Ishikawa (cell line): ENCODE data around the gene SLCO3A1.

Experiments
- CEBPB ChIP-seq: IDR thresholded peaks from 2 replicates; pipeline ENCODE4 v1.6.1; 2012
- CREB1 ChIP-seq: IDR thresholded peaks from 2 replicates; pipeline ENCODE4 v1.6.1; 2012; ENCODE audit warnings: low read depth
- EGR1 ChIP-seq: IDR thresholded peaks from 2 replicates; pipeline ENCODE4 v1.6.1; 2012
- EP300 ChIP-seq: IDR thresholded peaks from 2 replicates; pipeline ENCODE4 v1.6.1; 2012; ENCODE audit warnings: borderline replicate concordance
- FOXM1 ChIP-seq: IDR thresholded peaks from 2 replicates; pipeline ENCODE4 v1.6.1; 2012; ENCODE audit warnings: low read depth, borderline replicate concordance
- NFIC ChIP-seq: IDR thresholded peaks from 2 replicates; pipeline ENCODE4 v1.6.1; 2012
- RAD21 ChIP-seq: IDR thresholded peaks from 2 replicates; pipeline ENCODE4 v1.6.1; 2012; ENCODE audit warnings: low read depth
- REST ChIP-seq: IDR thresholded peaks from 2 replicates; pipeline ENCODE4 v1.6.1; 2012; ENCODE audit warnings: low read depth, mild to moderate bottlenecking
- TAF1 ChIP-seq: IDR thresholded peaks from 2 replicates; pipeline ENCODE4 v1.6.1; 2012; ENCODE audit warnings: low read depth, mild to moderate bottlenecking
- TCF12 ChIP-seq: IDR thresholded peaks from 2 replicates; pipeline ENCODE4 v1.6.1; 2012; ENCODE audit warnings: low read depth
- TEAD4 ChIP-seq: IDR thresholded peaks from 2 replicates; pipeline ENCODE4 v1.6.1; 2012
- USF1 ChIP-seq: IDR thresholded peaks from 2 replicates; pipeline ENCODE4 v1.6.1; 2012
- YY1 ChIP-seq: IDR thresholded peaks from 2 replicates; pipeline ENCODE4 v1.6.1; 2012; ENCODE audit warnings: low read depth
- ZBTB7A ChIP-seq: IDR thresholded peaks from 2 replicates; pipeline ENCODE4 v1.6.1; 2012; ENCODE audit warnings: low read depth
- TF ChIP-seq, protein P1 (sequence below): IDR thresholded peaks from 2 replicates; pipeline ENCODE4 v1.6.1; 2012

SLCO3A1 gene

DNA sequence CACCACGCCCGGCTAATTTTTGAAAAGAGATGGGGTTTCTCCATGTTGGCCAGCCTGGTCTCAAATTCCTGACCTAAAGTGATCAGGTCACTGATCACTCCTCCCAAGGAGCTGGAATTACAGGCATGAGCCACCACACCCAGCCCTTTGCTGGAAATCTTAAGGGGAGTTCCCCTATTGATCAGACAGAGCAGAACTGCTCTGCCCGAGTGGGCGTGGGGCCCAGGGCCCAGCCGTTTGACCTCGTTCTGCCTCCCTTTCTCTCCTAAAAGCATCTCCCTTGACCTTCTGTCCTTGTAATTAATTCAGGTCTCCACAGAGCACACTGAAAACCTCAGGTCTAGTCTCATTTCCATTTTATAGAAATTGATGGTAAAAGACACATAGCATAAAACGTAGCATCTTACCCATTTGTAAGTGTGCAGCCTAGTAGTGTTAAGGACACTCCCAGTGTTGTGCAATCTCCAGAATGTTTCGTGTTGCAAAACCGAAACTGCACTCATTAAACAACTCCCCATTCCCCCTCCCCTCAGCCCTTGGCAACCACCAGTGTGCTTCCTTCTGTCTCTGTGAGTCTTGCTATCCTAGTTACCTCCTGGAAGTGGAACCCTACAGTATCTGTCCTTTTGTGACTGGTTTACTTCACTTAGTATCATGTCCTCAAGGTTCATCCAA, 89.3 kb downstream of the SLCO3A1 start:
- TF ChIP-seq ZBTB7A: no peak
- no peak for TF ChIP-seq FOXM1
- TF ChIP-seq CEBPB: peak; percentile 54; the same call in 1 of the 2 replicates

DNA sequence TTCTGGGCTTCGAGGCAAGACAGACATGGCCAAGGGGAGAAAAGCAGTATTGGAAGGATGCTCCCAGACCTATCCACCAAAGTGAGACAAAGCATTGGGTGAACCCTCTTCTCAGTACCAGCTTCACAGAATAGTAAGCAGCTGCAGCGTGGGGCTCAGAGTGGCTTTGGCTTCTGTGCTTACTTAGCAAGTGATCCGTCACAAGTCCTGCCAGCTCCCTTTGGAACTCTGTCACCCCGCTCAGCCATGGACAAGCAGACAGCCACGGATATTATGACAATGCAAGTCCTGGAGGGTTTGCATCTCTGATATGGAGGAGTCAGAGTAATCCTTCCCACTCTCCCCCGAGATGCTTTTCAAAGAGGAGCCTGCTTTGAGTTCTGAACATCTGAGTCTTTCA, 90.8 kb downstream of the SLCO3A1 start:
- TF ChIP-seq RAD21 (no peak), FOXM1 (no peak), TAF1 (no peak), ZBTB7A (no peak), EGR1 (no peak), NFIC (no peak), TCF12 (no peak), REST (no peak), EP300 (no peak), CEBPB (no peak)

GRCh38 chr15:91945385-91945784, 91.9 kb downstream of the SLCO3A1 start:
- TF ChIP-seq FOXM1 (no peak), YY1 (no peak), CREB1 (no peak), NFIC (no peak), CEBPB (no peak), TAF1 (no peak), EP300 (no peak), REST (no peak), RAD21 (no peak), USF1 (no peak), ZBTB7A (no peak), TEAD4 (no peak), TCF12 (no peak), EGR1 (no peak)
- TF ChIP-seq, protein P1, sequence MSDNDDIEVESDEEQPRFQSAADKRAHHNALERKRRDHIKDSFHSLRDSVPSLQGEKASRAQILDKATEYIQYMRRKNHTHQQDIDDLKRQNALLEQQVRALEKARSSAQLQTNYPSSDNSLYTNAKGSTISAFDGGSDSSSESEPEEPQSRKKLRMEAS: no peak

GRCh38 chr15:91946075-91946474, 92.6 kb downstream of the SLCO3A1 start:
- TF ChIP-seq EGR1 (no peak), EP300 (no peak), USF1 (no peak), FOXM1 (no peak), CREB1 (no peak)

DNA sequence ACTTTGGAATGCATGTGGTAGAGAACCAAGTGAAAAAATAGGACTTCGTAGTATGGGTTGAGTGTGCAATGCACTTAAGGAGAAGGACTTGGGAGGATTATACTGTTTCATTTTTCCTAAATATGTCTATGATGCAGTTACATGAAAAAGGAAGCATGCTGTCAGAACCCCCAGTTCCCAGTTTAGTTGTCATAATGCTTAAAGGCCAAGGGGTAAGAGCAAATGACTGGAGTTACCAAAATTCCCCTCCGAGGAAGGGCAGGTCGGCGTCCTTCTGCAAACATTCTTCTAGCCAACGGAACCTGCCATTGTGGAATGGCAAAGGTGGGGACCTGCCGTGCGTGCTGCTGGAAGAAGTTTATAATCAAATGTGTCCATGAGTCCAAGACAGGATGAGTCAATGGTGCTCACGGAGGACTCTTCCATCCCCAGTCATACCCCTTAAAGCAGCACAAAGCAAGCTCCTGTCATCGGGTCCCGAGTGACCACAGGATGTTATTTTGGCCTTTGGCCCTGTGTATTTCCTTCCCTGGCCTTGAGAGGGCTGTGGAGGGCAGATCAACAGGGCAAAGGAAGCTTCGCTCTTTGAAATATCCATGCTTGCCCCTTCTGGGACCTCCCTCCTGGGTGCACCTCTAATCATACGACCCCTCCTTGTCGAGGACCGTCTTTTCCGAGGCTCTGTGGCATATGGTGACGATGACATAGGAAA, 93.2 kb downstream of the SLCO3A1 start:
- TF ChIP-seq EGR1: no peak
- TF ChIP-seq YY1: no peak
- no peak for TF ChIP-seq FOXM1
- TF ChIP-seq USF1: no peak
- no peak for TF ChIP-seq TCF12
- TF ChIP-seq, protein P1: no peak

DNA sequence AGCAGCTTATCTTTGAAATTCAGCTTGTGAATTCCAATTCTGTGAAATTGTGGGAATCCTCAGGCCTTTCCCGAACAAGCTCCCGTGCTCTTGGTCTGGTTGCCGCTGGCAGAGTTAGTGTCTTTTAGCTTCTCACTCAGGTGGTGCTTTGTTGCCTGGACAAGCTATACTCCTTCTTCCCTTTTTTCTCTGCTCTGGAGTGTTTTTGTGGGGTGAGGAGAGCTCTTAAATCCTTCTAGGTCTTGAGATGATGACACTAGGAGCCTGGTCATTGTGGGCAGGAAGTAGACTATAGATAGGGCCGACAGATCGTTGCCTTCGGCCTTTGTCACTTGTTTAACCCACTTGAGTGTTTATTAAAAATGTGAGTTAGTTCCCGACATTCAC, 93.8 kb downstream of the SLCO3A1 start:
- TF ChIP-seq, protein P1: no peak
- TF ChIP-seq EP300 (no peak), YY1 (no peak), RAD21 (no peak), USF1 (no peak), NFIC (no peak), TEAD4 (no peak), CEBPB (no peak), ZBTB7A (no peak), TAF1 (no peak), FOXM1 (no peak), REST (no peak), EGR1 (no peak), TCF12 (no peak), CREB1 (no peak)
